Subcutaneous adipose tissue (tissue), 4 donors: ENCODE results near the gene CHGA. TPM values are rescaled to one million over a fixed set of nuclear protein-coding genes. Genes with fewer than 3 reads are reported as not detected.

Experiments
- total RNA-seq, 4 donors: library from RNA; depleted of rRNA; stranded (reverse); fragments of >200 nt; gene quantifications; one replicate each; pipeline ENCODE4 v1.1.0, GENCODE V29; 2016
- TF ChIP-seq, protein P1 (sequence below): fragments of 450-650 bp; IDR thresholded peaks from one replicate; pipeline ENCODE4 v1.5.1; 2016; ENCODE audit warnings: low read depth, mild to moderate bottlenecking, control low read depth, antibody characterized with exemption, moderate library complexity

The CHGA gene
- total RNA-seq, 4 donors from 2014 or later, result 0.34 TPM; not detected in 3

DNA sequence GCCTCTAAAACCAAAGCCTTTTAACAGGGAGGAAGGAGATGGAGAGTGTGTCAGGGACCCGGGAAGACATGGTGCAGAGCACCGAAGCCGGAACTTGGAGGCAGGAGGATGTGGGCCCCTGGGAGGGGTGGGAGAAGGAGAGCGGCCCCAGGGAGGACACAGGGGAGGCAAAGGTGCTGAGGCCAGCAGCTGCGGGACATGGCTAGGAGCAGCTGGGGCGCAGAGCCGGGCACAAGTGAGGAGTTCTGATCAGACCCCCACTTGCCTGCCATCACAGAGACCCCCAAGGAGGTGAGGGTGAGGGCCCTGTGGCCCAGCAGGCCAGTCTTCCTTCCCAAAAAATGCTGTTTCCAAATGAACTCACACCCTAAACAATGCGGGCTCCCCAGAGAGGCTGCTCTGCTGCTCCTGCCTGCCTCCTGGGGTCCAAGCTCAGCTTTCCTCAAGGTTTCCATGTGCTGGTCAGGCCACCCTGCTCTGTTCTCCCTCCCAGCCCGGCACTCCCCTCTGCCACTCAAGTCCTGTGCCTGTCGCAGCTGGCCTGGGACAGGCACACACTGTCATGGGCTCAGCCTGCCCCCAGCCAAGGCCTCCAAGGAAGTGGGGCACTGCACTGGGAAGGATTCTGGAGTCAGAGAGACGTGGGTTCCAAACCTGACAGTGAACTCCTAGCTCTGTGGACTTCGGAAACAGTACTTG is 24.0 kb downstream of the CHGA start:
- TF ChIP-seq, protein P1, sequence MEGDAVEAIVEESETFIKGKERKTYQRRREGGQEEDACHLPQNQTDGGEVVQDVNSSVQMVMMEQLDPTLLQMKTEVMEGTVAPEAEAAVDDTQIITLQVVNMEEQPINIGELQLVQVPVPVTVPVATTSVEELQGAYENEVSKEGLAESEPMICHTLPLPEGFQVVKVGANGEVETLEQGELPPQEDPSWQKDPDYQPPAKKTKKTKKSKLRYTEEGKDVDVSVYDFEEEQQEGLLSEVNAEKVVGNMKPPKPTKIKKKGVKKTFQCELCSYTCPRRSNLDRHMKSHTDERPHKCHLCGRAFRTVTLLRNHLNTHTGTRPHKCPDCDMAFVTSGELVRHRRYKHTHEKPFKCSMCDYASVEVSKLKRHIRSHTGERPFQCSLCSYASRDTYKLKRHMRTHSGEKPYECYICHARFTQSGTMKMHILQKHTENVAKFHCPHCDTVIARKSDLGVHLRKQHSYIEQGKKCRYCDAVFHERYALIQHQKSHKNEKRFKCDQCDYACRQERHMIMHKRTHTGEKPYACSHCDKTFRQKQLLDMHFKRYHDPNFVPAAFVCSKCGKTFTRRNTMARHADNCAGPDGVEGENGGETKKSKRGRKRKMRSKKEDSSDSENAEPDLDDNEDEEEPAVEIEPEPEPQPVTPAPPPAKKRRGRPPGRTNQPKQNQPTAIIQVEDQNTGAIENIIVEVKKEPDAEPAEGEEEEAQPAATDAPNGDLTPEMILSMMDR, result no peak

DNA sequence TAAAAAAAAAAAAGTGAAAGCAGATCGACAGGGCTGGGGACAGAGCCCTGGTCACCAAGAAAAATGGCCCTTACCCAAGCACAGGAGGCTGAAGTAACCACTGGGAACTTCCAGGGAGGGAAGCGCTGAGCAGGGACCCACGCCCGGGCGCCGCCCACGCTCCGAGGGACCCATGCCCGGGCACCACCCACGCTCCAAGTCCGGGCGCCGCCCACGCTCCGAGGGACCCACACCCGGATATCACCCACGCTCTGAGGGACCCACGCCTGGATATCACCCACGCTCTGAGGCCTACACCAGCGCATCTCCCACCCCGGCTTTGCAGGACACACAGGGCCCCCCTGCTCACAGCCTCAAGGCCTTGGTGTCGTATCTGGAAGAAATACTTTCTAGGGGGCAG is 25.7 kb downstream of the CHGA start:
- TF ChIP-seq, protein P1, result no peak

DNA sequence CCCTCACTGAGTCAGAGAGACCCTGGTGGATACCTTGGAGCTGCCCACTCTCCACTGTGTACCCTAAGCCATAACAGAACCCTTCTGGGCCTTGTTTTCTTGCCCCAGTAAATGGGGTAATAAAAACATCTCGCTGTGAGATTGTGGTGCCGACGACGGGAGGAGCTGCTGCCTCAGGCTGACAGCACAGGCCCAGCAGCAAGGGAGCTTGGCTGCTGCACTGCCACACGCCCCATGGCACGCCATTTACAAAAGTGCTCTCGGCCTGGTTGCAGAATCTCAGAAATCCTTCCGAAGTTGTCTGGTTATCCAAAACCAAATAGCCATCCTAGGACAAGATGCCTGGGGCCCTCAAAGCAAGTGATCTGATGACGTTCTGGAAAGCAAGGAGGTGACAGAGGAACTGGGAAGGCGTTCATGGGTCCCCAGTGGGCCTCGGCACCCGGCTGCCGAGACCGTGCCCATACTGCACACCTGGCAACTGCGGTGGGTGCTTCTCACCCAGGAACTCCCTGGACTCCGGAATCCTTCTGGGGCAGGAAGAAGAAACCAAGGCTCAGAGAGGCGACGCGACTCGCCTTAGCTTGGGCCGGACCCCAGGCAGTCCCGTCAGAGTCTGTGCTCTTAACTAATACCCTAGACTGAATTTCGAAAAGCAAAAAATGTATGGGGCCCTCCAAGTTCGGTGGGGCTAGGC is 26.7 kb downstream of the CHGA start:
- TF ChIP-seq, protein P1, result no peak

DNA sequence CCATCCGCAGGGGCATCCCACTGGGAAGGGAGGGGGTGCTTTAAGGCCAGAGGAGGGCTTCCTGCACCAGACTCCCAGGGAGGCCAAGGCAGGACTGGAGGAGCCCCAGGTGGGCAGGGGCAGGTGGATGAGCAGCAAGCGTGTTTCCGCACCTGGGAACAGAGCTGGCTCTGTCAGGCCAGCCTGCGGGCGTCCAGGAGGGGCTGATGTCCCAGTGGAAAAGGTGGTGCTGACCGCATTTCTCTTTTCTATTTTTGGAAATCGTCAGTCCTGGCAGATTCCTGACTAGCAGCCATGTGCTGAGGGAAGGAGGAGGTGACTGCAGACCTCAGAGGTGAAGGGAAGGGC is 27.2 kb downstream of the CHGA start:
- TF ChIP-seq, protein P1, result no peak

DNA sequence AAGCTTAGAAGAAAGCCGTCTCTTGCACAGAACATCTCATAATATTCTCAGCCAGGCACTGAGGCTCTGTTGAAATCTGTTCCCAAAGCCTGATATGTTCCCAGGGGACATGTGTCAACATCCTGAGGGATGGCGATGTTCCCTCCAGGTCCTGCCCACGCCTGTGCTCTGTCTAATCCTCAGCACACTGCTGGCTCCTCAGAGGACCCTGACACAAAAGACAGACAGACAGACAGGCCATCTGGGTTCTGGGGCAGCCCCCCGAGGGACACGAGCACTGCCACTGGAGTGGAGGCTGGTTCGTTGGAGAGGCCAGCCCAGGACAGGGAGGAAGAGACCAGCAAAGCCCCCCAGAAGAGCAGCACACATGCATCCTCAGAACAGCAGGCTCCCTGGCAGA is 27.8 kb downstream of the CHGA start:
- TF ChIP-seq, protein P1, result no peak

DNA sequence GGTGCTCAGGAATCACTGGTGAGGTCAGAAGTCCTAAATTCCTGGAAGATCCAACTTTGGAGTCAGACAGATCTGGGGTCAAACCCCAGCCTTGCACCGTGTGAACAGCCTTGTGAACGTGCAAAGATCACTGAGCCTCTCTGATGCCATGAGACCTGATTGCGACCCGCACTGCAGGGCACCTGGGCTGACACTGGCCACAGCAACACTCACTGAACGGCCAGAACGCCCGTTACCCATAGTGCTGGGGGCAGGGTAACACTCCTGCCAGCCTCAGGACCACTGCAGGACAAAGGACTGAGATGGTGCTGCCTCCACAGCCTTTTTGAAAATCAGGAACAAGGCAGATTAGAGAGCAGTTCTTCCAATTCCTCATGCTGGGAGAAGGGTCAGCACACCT is 28.3 kb downstream of the CHGA start:
- TF ChIP-seq, protein P1, result no peak

DNA sequence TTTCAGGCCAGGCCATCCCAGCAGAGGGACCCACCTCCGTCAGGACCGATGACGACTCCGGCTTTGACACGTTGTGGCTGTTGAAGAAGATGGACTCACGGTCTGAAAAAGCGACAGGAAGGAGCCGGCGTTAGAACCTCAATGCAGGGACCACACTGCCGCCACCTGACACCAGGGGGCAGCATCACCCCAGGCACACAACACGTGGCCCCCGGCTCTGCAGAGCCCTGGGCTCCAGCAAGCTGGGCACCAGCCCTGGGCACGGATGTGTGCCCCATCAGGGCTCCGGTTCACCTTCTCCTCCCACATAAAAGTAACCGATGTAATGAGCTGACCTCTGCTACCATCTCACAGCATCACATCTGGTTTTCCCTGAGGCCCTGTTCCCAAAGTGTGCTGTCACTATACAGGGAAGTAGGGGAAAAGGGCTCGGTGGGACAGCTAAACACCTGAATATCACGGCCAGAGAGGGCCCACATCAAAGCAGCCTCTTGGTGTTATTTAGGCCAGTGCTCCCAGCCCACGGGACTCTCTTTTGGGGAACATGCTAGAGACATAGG is 29.0 kb downstream of the CHGA start:
- TF ChIP-seq, protein P1, result no peak
